ENCODE results near the gene ZP1. TPM values are rescaled to one million over a fixed set of nuclear protein-coding genes. Genes with fewer than 3 reads are reported as not detected.

Gene ZP1
- total and polyA plus RNA-seq, 2 experiments from 2014 or later, result not detected

DNA sequence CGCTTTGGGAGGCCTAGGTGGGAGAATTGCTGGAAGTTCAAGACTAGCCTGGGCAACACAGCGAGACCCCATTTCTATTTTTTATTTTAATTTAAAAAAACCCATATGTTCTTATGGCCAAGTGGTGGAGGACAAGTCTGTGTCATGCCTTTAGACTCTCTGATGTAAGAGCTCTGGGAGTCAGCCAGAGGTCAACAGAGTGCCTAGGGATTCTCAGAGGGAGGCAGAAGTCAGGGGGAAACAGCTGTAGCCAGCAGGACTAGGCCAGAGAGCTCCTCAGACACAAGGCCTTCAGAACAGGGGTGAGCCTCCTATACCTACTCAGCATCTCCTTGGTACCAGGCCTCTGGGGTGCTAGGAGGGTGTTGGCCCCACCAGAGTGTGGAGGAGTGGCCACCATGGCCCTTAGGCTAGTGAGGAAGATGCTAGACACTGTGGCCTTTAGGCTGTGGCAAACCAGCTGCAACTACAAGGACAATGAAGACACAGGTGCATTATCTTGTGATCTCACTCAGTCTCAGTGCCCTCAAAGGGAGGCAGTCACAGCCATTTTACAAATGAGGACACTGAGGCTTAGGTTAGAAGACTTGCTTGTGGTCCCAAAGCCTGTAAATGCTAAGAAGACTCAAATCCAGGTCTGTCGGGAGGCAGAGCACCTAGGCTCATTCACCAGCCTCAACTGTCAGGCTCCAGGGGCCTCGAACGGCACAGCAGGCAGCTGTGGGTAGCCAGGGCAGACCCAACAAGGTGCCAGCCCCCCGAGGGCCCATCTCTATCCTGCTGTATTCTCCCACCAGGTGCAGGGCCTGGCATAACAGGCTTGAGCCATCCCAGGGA is 5.0 kb downstream of the ZP1 start (continued):
- TF ChIP-seq, protein P1, sequence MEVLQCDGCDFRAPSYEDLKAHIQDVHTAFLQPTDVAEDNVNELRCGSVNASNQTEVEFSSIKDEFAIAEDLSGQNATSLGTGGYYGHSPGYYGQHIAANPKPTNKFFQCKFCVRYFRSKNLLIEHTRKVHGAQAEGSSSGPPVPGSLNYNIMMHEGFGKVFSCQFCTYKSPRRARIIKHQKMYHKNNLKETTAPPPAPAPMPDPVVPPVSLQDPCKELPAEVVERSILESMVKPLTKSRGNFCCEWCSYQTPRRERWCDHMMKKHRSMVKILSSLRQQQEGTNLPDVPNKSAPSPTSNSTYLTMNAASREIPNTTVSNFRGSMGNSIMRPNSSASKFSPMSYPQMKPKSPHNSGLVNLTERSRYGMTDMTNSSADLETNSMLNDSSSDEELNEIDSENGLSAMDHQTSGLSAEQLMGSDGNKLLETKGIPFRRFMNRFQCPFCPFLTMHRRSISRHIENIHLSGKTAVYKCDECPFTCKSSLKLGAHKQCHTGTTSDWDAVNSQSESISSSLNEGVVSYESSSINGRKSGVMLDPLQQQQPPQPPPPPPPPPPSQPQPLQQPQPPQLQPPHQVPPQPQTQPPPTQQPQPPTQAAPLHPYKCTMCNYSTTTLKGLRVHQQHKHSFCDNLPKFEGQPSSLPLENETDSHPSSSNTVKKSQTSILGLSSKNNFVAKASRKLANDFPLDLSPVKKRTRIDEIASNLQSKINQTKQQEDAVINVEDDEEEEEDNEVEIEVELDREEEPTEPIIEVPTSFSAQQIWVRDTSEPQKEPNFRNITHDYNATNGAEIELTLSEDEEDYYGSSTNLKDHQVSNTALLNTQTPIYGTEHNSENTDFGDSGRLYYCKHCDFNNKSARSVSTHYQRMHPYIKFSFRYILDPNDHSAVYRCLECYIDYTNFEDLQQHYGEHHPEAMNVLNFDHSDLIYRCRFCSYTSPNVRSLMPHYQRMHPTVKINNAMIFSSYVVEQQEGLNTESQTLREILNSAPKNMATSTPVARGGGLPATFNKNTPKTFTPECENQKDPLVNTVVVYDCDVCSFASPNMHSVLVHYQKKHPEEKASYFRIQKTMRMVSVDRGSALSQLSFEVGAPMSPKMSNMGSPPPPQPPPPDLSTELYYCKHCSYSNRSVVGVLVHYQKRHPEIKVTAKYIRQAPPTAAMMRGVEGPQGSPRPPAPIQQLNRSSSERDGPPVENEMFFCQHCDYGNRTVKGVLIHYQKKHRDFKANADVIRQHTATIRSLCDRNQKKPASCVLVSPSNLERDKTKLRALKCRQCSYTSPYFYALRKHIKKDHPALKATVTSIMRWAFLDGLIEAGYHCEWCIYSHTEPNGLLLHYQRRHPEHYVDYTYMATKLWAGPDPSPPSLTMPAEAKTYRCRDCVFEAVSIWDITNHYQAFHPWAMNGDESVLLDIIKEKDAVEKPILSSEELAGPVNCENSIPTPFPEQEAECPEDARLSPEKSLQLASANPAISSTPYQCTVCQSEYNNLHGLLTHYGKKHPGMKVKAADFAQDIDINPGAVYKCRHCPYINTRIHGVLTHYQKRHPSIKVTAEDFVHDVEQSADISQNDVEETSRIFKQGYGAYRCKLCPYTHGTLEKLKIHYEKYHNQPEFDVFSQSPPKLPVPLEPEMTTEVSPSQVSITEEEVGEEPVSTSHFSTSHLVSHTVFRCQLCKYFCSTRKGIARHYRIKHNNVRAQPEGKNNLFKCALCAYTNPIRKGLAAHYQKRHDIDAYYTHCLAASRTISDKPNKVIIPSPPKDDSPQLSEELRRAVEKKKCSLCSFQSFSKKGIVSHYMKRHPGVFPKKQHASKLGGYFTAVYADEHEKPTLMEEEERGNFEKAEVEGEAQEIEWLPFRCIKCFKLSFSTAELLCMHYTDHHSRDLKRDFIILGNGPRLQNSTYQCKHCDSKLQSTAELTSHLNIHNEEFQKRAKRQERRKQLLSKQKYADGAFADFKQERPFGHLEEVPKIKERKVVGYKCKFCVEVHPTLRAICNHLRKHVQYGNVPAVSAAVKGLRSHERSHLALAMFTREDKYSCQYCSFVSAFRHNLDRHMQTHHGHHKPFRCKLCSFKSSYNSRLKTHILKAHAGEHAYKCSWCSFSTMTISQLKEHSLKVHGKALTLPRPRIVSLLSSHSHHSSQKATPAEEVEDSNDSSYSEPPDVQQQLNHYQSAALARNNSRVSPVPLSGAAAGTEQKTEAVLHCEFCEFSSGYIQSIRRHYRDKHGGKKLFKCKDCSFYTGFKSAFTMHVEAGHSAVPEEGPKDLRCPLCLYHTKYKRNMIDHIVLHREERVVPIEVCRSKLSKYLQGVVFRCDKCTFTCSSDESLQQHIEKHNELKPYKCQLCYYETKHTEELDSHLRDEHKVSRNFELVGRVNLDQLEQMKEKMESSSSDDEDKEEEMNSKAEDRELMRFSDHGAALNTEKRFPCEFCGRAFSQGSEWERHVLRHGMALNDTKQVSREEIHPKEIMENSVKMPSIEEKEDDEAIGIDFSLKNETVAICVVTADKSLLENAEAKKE (CRISPR knock-in tag; IDR thresholded peaks at IDR 0.05), result no peak
- no peak for TF ChIP-seq EZH2 (IDR thresholded peaks at IDR 0.05; ENCODE audit: low read depth, unreplicated experiment)
- no peak for TF ChIP-seq NANOG (IDR thresholded peaks at IDR 0.05; ENCODE audit: borderline replicate concordance)
- no peak for TF ChIP-seq JUNB (IDR thresholded peaks at IDR 0.05; ENCODE audit: unreplicated experiment)
- no peak for TF ChIP-seq POLR2AphosphoS5 (IDR thresholded peaks at IDR 0.05; ENCODE audit: low read depth)
- TF ChIP-seq EZH2phosphoT487 (IDR thresholded peaks at IDR 0.05; ENCODE audit: unreplicated experiment), result no peak
- TF ChIP-seq ZNF114 (CRISPR knock-in tag; IDR thresholded peaks at IDR 0.05), result no peak
- TF ChIP-seq, protein P2, sequence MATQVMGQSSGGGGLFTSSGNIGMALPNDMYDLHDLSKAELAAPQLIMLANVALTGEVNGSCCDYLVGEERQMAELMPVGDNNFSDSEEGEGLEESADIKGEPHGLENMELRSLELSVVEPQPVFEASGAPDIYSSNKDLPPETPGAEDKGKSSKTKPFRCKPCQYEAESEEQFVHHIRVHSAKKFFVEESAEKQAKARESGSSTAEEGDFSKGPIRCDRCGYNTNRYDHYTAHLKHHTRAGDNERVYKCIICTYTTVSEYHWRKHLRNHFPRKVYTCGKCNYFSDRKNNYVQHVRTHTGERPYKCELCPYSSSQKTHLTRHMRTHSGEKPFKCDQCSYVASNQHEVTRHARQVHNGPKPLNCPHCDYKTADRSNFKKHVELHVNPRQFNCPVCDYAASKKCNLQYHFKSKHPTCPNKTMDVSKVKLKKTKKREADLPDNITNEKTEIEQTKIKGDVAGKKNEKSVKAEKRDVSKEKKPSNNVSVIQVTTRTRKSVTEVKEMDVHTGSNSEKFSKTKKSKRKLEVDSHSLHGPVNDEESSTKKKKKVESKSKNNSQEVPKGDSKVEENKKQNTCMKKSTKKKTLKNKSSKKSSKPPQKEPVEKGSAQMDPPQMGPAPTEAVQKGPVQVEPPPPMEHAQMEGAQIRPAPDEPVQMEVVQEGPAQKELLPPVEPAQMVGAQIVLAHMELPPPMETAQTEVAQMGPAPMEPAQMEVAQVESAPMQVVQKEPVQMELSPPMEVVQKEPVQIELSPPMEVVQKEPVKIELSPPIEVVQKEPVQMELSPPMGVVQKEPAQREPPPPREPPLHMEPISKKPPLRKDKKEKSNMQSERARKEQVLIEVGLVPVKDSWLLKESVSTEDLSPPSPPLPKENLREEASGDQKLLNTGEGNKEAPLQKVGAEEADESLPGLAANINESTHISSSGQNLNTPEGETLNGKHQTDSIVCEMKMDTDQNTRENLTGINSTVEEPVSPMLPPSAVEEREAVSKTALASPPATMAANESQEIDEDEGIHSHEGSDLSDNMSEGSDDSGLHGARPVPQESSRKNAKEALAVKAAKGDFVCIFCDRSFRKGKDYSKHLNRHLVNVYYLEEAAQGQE (IDR thresholded peaks at IDR 0.05; ENCODE audit: unreplicated experiment), result no peak
- TF ChIP-seq ZNF331 (CRISPR knock-in tag; IDR thresholded peaks at IDR 0.05; ENCODE audit: low read depth), result no peak

All from GM23338 (cell line).